C1 segment of cervical spinal cord (tissue), 14 donors: ENCODE measurements around the gene SRSF5.
A peak's percentile ranks its signal among the peaks of the same experiment; 100 is the strongest.
"Not testable (repeated sequence)": the region's sequence is repeated elsewhere in the genome, so short reads cannot be mapped to it uniquely, and the experiment has no call there.

Experiments
- DNase-seq, 14 donors: peaks; one replicate each; lab custom pipeline; 2025; lab: John Stamatoyannopoulos, UW

The SRSF5 gene

GRCh38 chr14:69808919-69809808 is 42.2 kb downstream of the SRSF5 start:
- no peak for DNase-seq

DNA sequence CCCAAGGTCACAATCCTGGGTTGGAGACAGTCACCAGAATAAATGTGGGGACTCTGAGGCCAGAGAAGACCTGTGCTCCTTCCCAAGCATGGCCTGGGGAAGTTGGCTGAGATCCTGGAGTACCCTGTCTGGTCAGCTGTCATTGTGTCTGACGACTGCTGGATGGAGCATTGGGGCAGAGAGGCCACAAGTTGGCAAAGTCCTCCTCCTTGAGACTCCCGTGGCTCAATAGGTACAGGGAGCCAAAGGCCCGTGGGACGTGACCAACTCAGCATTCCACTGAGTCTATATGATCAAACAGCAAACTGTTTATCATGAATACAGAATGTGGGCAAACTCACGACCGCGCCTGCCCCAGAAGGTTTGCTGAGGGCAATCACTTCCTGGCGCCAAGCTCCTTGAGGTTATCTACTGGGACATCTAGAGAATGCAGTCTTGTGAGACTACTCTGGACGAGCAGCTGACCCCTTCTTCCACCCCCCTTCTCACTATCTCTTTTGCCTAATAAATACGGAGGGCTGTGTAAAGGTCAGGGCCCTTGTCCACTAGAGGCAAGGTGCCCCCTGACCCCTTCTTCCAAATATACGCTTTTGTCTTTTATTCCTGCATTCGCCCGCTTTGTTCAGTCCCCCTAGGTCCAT is 44.4 kb downstream of the SRSF5 start:
- no peak for DNase-seq

GRCh38 chr14:69811868-69812252 is 44.9 kb downstream of the SRSF5 start:
- no peak for DNase-seq

DNA sequence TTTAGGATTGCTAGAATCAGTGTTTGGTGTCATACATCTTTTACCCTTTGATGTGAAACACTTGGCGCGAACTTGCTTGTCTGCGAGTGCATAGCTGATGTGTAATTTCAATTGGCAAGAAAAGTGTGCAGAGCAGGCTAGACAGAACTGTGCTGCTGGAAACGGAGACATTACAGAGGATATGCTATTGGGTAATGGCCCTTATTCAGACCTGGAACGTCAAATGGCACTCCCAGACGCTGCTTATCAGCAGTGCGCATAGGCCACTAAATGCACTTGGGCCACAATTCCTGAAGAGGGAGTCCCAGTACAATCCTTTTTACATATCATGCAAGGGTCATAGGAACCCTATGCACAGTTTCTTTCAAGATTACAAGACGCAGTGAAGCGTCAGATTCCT is 45.8 kb downstream of the SRSF5 start:
- no peak for DNase-seq

DNA sequence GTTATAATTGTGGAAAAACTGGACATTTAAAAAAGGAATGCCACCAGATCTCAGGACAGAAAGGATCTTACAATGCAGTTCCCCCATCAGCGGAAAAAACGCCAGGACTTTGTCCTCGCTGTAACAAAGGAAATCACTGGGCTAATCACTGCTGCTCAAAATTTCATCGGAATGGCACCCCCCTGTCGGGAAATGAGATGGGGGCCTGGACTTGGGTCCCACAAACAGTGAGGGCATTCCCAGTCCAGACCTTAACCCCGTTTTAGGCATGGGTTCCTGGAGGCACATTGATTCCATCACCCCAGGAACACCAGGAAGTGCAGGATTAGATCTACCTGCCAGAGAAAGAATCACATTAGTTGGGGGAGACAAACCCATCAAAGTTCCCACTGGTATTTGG is 46.4 kb downstream of the SRSF5 start:
- not testable (repeated sequence) for DNase-seq

DNA sequence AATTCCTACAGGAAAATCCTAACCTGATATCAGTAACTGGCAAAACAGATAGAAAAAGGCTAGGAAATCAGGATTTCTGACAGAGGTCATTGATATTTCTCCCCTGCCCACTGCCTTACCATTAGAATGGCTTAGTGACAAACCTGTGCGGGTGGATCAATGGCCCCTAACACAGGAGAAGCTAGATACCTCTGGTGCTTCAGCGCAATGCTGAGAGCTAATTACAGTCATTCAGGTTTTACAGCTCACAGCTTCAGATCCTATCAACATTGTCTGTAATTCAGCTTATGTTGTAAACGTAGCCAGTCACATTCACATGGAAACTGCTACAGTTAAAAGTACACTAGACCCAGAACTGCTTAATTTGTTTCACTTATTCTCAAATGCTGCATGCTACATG is 47.5 kb downstream of the SRSF5 start:
- DNase-seq: no peak

DNA sequence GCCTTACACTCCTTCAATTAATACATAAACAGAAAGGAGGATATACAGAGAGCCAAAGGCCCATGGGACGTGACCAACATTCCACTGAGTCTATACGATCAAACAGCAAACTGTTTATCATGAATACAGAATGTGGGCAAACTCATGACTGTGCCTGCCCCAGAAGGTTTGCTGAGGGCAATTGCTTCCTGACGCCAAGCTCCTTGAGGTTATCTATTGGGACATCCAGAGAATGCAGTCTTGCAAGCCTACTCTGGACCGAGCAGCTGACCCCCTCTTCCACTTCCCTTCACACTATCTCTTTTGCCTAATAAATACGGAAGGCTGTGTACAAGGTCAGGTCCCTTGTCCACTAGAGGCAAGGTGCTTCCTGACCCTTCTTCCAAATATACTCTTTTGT is 48.6 kb downstream of the SRSF5 start:
- DNase-seq: no peak

GRCh38 chr14:69816216-69816615 is 49.3 kb downstream of the SRSF5 start:
- no peak for DNase-seq

DNA sequence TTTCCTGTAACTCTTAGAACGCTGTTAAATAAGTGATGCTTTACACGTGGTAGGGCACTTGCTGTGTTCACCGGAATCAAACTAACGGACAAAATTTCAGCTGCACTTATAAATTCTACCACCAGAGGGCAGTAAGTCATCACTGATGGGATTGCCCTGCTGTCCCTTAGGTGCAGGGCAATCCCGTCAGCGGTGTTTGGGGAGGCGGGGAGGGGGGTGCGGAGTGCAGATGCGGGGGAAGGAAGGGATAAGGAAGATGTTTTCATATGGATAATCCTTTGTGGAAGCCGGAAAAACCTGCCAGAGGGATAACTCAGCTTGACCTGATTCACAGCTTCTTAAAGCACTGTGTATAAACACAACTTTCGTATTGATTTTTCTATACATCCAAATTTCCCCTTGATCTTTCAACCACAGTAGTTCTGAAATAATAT is 51.8 kb downstream of the SRSF5 start:
- peak in 13 of 14 donors; percentile 1 to 68 (median 17) for DNase-seq

GRCh38 chr14:69819607-69820006 is 52.7 kb downstream of the SRSF5 start:
- no peak for DNase-seq

DNA sequence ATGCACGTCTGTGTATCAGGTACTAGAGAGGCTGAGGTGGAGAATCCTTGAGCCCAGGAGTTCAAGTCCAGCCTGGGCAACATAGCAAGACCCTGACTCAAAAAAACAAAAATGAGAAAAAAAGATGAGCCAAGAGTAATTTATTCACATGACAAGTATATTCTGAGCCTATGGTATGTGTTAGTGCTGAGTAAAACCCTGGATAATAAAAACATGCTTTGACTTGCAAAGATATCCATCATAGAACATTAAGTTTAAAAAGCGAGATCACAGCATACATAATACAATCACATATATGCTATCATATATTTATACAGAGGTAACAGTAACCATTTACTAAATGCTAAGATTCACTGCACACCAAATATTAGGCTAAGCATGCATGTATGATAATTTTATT is 54.0 kb downstream of the SRSF5 start:
- no peak for DNase-seq
